ENCODE measurements around the gene OXSM. TPM values are rescaled to one million over a fixed set of nuclear protein-coding genes. Genes with fewer than 3 reads are reported as not detected.

OXSM gene
- polyA plus RNA-seq, 1 experiment, result 19.7 TPM

GRCh38 chr3:25820816-25821486, 31.1 kb downstream of the OXSM start:
- CTCF ChIA-PET, result interaction anchor here (1.1 to 2.0 kb wide), 4 partner anchors 10 to 1285 kb away, joined by 3 to 8 read pairs (median 6); no protein-coding TSS in a partner anchor

GRCh38 chr3:25821746-25822573, 32.1 kb downstream of the OXSM start:
- H3K4me3 ChIP-seq (ENCODE audit: low read depth, low read length), result no peak overlapping the region
- DNase-seq (ENCODE audit: low read depth, low spot score), result no peak
- no peak for TF ChIP-seq CTCF (IDR thresholded peaks at IDR 0.05; ENCODE audit: low read depth, low read length)
- H3K27ac ChIP-seq (ENCODE audit: low read depth, low read length), result no peak overlapping the region
- ChIA-PET POLR2A (no interaction called here), CTCF (interaction anchor here (1.6 kb wide), 1 partner anchor 174 kb away, joined by 8 read pairs; no protein-coding TSS in a partner anchor)
- H3K27me3 ChIP-seq (ENCODE audit: control insufficient read depth, insufficient read depth, low read length), result no peaks in the 10 kb centered on the region
- no peaks in the 10 kb centered on the region for H3K9me3 ChIP-seq (ENCODE audit: control insufficient read depth, insufficient read depth, low read length)

More at GRCh38 chr3:25820816-25821486, 31.1 kb downstream of the OXSM start:
- no peak for TF ChIP-seq CTCF (IDR thresholded peaks at IDR 0.05; ENCODE audit: low read depth, low read length)
- Histone ChIP-seq H3K4me3 (ENCODE audit: low read depth, low read length) (no peak overlapping the region), H3K9me3 (ENCODE audit: control insufficient read depth, insufficient read depth, low read length) (no peaks in the 10 kb centered on the region; the same call in 1 of the 2 replicates), H3K27me3 (ENCODE audit: control insufficient read depth, insufficient read depth, low read length) (no peaks in the 10 kb centered on the region), H3K27ac (ENCODE audit: low read depth, low read length) (peak overlapping the region; percentile 85)
- POLR2A ChIA-PET, result interaction anchor here (0.8 to 1.4 kb wide), 5 partner anchors 13 to 38 kb away, joined by 4 to 8 read pairs (median 5); partner anchors contain the start of genes NGLY1 and OXSM
- DNase-seq (ENCODE audit: low read depth, low spot score), result no peak

GRCh38 chr3:25823314-25823713, 33.4 kb downstream of the OXSM start:
- Histone ChIP-seq H3K9me3 (ENCODE audit: control insufficient read depth, insufficient read depth, low read length) (no peaks in the 10 kb centered on the region), H3K4me3 (ENCODE audit: low read depth, low read length) (no peak overlapping the region), H3K27ac (ENCODE audit: low read depth, low read length) (no peak overlapping the region), H3K27me3 (ENCODE audit: control insufficient read depth, insufficient read depth, low read length) (no peaks in the 10 kb centered on the region)
- POLR2A ChIA-PET, result no interaction called here
- no peak for DNase-seq (ENCODE audit: low read depth, low spot score)
- CTCF ChIA-PET, result interaction anchor here (0.9 kb wide), 1 partner anchor 34 kb away, joined by 3 read pairs; no protein-coding TSS in a partner anchor
- TF ChIP-seq CTCF (IDR thresholded peaks at IDR 0.05; ENCODE audit: low read depth, low read length), result no peak

- DNase-seq (ENCODE audit: low read depth, low spot score), result no peak
- CTCF ChIA-PET, result interaction anchor here (0.7 kb wide), 2 partner anchors 24 to 178 kb away, joined by 3 to 5 read pairs; no protein-coding TSS in a partner anchor
- POLR2A ChIA-PET, result no interaction called here
- no peaks in the 10 kb centered on the region for H3K27me3 ChIP-seq (ENCODE audit: control insufficient read depth, insufficient read depth, low read length)
- no peaks in the 10 kb centered on the region for H3K9me3 ChIP-seq (ENCODE audit: control insufficient read depth, insufficient read depth, low read length)
- no peak overlapping the region for H3K27ac ChIP-seq (ENCODE audit: low read depth, low read length)
- TF ChIP-seq CTCF (IDR thresholded peaks at IDR 0.05; ENCODE audit: low read depth, low read length), result no peak
- no peak overlapping the region for H3K4me3 ChIP-seq (ENCODE audit: low read depth, low read length)
Observed at GRCh38 chr3:25826510-25826909, 36.6 kb downstream of the OXSM start.
